ENCODE measurements around the gene MAGI1. TPM values are rescaled to one million over a fixed set of nuclear protein-coding genes. Genes with fewer than 3 reads are reported as not detected.

MAGI1 gene
- total RNA-seq, 1 donor = 13.0 TPM

DNA sequence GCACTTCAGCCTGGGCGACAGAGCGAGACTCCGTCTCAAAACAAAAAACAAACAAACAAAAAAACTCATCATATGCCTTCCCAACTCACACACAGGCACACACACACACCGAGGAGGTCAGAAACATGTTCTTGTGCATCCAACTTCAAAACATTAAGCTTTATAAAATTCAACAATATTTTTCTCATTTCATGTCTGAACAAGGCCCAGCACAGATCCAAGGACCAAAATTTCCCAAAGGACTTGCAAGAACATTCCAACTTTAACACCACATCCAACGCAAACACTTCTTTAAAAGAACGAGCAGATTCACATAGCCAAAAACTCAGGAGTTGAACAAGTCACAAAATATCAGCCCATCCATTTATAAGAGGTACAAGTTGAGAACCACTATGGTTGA lies 148.4 kb downstream of the MAGI1 start:
- no peak for TF ChIP-seq CTCF (IDR thresholded peaks at IDR 0.05; ENCODE audit: insufficient read depth, low read length)
- DNase-seq (ENCODE audit: low read depth) = no peak
- H3K4me3 ChIP-seq (ENCODE audit: low read depth, low read length) = no peak overlapping the region

DNA sequence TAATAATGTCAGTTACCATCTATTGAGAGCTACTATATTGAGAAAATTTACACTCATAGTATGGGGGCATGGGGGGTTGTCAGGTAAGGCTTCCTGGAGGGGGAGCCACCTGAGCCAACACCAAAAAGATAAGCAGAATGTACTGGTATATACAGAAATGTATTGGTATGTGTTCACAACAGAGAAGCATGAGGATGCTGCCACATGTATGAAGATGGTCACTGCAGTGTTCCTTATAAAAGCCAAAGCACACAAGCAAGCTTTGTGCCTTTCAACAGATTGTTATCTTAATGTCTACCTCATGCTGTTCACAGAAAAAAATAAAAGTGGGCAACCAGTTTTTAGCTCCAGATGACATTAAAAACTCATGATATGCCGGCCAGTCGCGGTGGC lies 149.0 kb downstream of the MAGI1 start:
- no peak for TF ChIP-seq CTCF (IDR thresholded peaks at IDR 0.05; ENCODE audit: insufficient read depth, low read length)

DNA sequence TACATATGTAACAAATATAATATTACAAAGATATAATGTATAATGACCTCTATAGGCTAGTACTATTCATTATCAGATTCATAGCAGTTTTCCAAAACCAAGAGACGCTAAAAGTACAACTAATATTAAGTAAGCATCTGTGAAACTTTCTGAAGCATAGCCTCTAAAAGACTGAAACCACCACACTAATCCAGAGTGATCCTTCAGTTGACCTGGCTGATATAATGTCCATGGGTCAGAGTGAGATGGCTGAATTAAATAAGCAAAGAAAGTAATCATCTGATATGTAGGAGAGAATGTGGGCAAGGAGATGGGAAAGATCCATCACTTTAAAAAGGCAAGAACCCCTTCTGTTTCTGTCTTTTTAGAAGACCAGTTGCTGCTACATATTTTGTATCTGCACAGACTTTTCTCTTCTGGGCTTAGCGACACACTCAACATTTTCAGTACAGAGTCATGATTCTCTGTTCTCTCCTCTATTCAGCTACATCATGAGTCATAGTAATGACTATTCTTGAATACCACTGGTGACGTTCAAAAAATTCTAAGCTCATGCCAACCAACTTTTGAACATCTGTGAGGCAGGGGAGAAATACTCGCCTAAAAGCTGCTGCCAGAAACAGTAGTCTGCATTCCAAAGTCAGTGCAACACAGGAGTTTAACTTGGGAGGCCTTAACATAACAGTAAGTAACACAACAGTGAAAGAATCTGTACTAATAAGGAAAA lies 149.6 kb downstream of the MAGI1 start:
- TF ChIP-seq CTCF (IDR thresholded peaks at IDR 0.05; ENCODE audit: insufficient read depth, low read length) = no peak
- peak; percentile 98 for DNase-seq (ENCODE audit: low read depth)
- H3K4me3 ChIP-seq (ENCODE audit: low read depth, low read length) = peak overlapping the region; percentile 19

More for the DNA sequence above, 149.0 kb downstream of the MAGI1 start:
- no peak overlapping the region for H3K4me3 ChIP-seq (ENCODE audit: low read depth, low read length)
- no peak for DNase-seq (ENCODE audit: low read depth)

- TF ChIP-seq CTCF (IDR thresholded peaks at IDR 0.05; ENCODE audit: insufficient read depth, low read length) = no peak
- no peak for DNase-seq (ENCODE audit: low read depth)
- H3K4me3 ChIP-seq (ENCODE audit: low read depth, low read length) = no peak overlapping the region
Observed at GRCh38 chr3:65888196-65888595, 150.5 kb downstream of the MAGI1 start.

DNA sequence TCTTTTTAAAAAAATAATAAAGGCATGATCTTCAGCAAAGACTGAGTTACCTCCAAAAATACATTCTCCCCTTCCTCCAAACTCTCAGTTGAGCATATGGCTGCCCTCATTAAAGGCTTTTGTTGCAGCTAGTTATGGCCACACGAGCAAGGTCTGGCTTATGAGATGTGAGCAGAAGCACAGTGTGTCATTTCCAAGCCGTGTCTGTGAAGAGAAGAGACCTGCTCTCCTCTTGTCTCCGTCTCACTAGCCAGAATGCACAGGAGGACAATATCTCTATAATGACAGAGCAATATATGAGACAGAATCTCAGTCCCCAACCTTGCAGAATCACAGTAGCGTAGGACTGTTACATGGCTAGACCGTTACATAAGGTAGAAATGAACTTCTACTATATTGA lies 152.3 kb downstream of the MAGI1 start:
- no peak overlapping the region for H3K4me3 ChIP-seq (ENCODE audit: low read depth, low read length)
- no peak for DNase-seq (ENCODE audit: low read depth)
- TF ChIP-seq CTCF (IDR thresholded peaks at IDR 0.05; ENCODE audit: insufficient read depth, low read length) = no peak

DNA sequence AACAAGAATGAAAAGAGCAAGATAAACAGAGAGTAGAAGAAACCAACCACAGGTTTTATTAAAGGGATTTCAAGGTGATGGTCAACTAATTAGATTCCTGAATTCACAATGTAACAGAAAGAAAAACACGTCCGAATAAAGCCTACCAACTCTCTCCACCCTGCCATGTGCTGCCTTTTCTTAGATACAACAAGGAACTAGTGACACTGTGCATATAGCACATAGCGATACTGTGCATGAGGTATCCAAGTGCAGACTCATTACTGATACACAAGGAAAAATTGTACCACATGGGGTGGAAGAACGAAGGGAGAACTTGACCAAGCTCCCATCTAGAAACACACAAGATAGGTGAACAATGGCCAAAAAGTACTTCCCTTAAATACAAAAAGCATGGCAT lies 154.6 kb downstream of the MAGI1 start:
- TF ChIP-seq CTCF (IDR thresholded peaks at IDR 0.05; ENCODE audit: insufficient read depth, low read length) = no peak
- H3K4me3 ChIP-seq (ENCODE audit: low read depth, low read length) = no peak overlapping the region
- no peak for DNase-seq (ENCODE audit: low read depth)

- H3K4me3 ChIP-seq (ENCODE audit: low read depth, low read length) = no peak overlapping the region
- TF ChIP-seq CTCF (IDR thresholded peaks at IDR 0.05; ENCODE audit: insufficient read depth, low read length) = no peak
- peak; percentile 35 for DNase-seq (ENCODE audit: low read depth)
Observed at GRCh38 chr3:65883613-65884012, 155.1 kb downstream of the MAGI1 start.
